Measurements from ENCODE around the gene CACNA1D. TPM values are rescaled to one million over a fixed set of nuclear protein-coding genes. Genes with fewer than 3 reads are reported as not detected.

CACNA1D gene
- polyA plus RNA-seq, 1 donor (not counting 4 experiments of a cell fraction or from before 2014, with no cell fraction given) = 0.20 TPM

DNA sequence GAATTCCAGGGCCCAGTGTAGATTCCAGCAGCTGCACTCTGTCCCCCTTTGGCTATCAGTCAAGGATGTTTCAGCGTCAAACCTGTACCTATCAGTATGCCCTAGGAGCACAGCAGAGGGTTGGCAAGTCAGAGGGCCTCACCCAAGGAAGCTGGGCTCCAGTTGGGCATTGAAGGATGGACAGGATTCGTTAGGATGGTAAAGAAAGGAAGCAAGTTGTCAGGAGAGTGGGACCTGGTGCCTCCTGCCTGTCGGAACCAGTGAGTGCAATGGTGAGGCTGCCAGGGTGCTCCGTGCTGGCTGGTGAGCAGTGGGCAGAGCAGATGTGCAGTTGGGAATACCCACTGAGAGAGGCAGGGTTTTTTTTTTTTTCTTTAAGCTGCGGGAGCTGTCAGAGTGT is 194.6 kb downstream of the CACNA1D start:
- H3K9me3 ChIP-seq (ENCODE audit: control insufficient read depth, low read depth, low read length) = no peaks in the 10 kb centered on the region
- peaks cover 2% of the 10 kb centered on the region for H3K27me3 ChIP-seq (ENCODE audit: control insufficient read depth, extremely low read depth, insufficient read depth, low read length)
- H3K79me2 ChIP-seq (ENCODE audit: control insufficient read depth, insufficient read depth, low read length) = no peaks in the 10 kb centered on the region
- TF ChIP-seq CTCF (optimal IDR thresholded peaks at IDR 0.05 in 1 of 3, IDR thresholded peaks at IDR 0.05 in 1 of 3, conservative IDR thresholded peaks at IDR 0.05 in 1 of 3; ENCODE audit: extremely low read depth in 1 of 3, insufficient read depth in 2 of 3, low read length in 3 of 3) (peak in 1 of 3 experiments; percentile 25), EZH2 (IDR thresholded peaks at IDR 0.05; ENCODE audit: low read length) (no peak)
- no peaks in the 10 kb centered on the region for H3K36me3 ChIP-seq (ENCODE audit: control insufficient read depth in 2 of 2, extremely low read depth in 1 of 2, insufficient read depth in 2 of 2, low read length in 2 of 2)
- H3K27ac ChIP-seq (ENCODE audit: control insufficient read depth, insufficient read depth, low read length) = no peak overlapping the region
- DNase-seq (ENCODE audit: low read depth, low spot score) (no peak), FAIRE-seq (no peak)
- H3K4me1 ChIP-seq (ENCODE audit: control insufficient read depth, extremely low read depth, insufficient read depth, low read length) = no peaks in the 10 kb centered on the region
- no peaks in the 10 kb centered on the region for H3K9me1 ChIP-seq (ENCODE audit: control insufficient read depth, extremely low read depth, insufficient read depth, low read length)
- dilution Hi-C loops (cut with MboI; ENCODE audit: extremely low pct_ligation_motif_present, low sequenced_read_pairs) = no loop called here
- no peak overlapping the region for H2AFZ ChIP-seq (ENCODE audit: control insufficient read depth, low read length)
- no peak overlapping the region for H3K4me3 ChIP-seq (ENCODE audit: control insufficient read depth in 2 of 3, extremely low read depth in 1 of 3, insufficient read depth in 2 of 3, low read depth in 1 of 3, low read length in 3 of 3)
- H3K4me2 ChIP-seq (ENCODE audit: control insufficient read depth, extremely low read depth, insufficient read depth, low read depth, low read length) = no peak overlapping the region
- H4K20me1 ChIP-seq (ENCODE audit: control insufficient read depth, extremely low read depth, insufficient read depth, low read length) = no peaks in the 10 kb centered on the region
- H3K9ac ChIP-seq (ENCODE audit: control insufficient read depth, extremely low read depth, insufficient read depth, low read length) = no peak overlapping the region

- dilution Hi-C loops (cut with MboI; ENCODE audit: extremely low pct_ligation_motif_present, low sequenced_read_pairs) = no loop called here
- no peak for FAIRE-seq
Observed at GRCh38 chr3:53689681-53690080, 195.3 kb downstream of the CACNA1D start.

More at GRCh38 chr3:53689681-53690080, 195.3 kb downstream of the CACNA1D start:
- no peak overlapping the region for H3K27ac ChIP-seq (ENCODE audit: control insufficient read depth, insufficient read depth, low read length)
- H3K4me3 ChIP-seq (ENCODE audit: control insufficient read depth in 2 of 3, extremely low read depth in 1 of 3, insufficient read depth in 2 of 3, low read depth in 1 of 3, low read length in 3 of 3) = no peak overlapping the region
- no peaks in the 10 kb centered on the region for H3K9me3 ChIP-seq (ENCODE audit: control insufficient read depth, low read depth, low read length)
- no peak overlapping the region for H3K4me2 ChIP-seq (ENCODE audit: control insufficient read depth, extremely low read depth, insufficient read depth, low read depth, low read length)
- TF ChIP-seq EZH2 (IDR thresholded peaks at IDR 0.05; ENCODE audit: low read length) = no peak
- TF ChIP-seq CTCF (optimal IDR thresholded peaks at IDR 0.05 in 1 of 3, IDR thresholded peaks at IDR 0.05 in 1 of 3, conservative IDR thresholded peaks at IDR 0.05 in 1 of 3; ENCODE audit: extremely low read depth in 1 of 3, insufficient read depth in 2 of 3, low read length in 3 of 3) = no peak
- H3K36me3 ChIP-seq (ENCODE audit: control insufficient read depth in 2 of 2, extremely low read depth in 1 of 2, insufficient read depth in 2 of 2, low read length in 2 of 2) = no peaks in the 10 kb centered on the region
- no peak overlapping the region for H2AFZ ChIP-seq (ENCODE audit: control insufficient read depth, low read length)
- no peak overlapping the region for H3K9ac ChIP-seq (ENCODE audit: control insufficient read depth, extremely low read depth, insufficient read depth, low read length)
- H4K20me1 ChIP-seq (ENCODE audit: control insufficient read depth, extremely low read depth, insufficient read depth, low read length) = no peaks in the 10 kb centered on the region
- peaks cover 2% of the 10 kb centered on the region for H3K27me3 ChIP-seq (ENCODE audit: control insufficient read depth, extremely low read depth, insufficient read depth, low read length)
- no peaks in the 10 kb centered on the region for H3K79me2 ChIP-seq (ENCODE audit: control insufficient read depth, insufficient read depth, low read length)
- DNase-seq (ENCODE audit: low read depth, low spot score) = no peak
- H3K9me1 ChIP-seq (ENCODE audit: control insufficient read depth, extremely low read depth, insufficient read depth, low read length) = no peaks in the 10 kb centered on the region
- no peaks in the 10 kb centered on the region for H3K4me1 ChIP-seq (ENCODE audit: control insufficient read depth, extremely low read depth, insufficient read depth, low read length)
